Upper lobe of right lung (tissue), 1 donor: ENCODE results near the gene DPYD. TPM values are rescaled to one million over a fixed set of nuclear protein-coding genes. Genes with fewer than 3 reads are reported as not detected.
A peak's percentile ranks its signal among the peaks of the same experiment; 100 is the strongest.

ENCODE experiments used
- ATAC-seq: fragments of 200-7000 bp; cut with Tn5 transposase; one replicate; pipeline ENCODE4 v1.9.1; 2020; ENCODE audit warnings: mild to moderate bottlenecking, moderate library complexity
- DNase-seq: peaks from one replicate; pipeline ENCODE4 v3.0.0-alpha.2; 2020
- H3K27ac ChIP-seq: fragments of 200-600 bp; one replicate; pipeline ENCODE4 v1.8.0; 2022
- H3K27me3 ChIP-seq: fragments of 200-600 bp; one replicate; pipeline ENCODE4 v1.8.0; 2022; ENCODE audit warnings: mild to moderate bottlenecking
- H3K36me3 ChIP-seq: fragments of 200-600 bp; one replicate; pipeline ENCODE4 v1.8.0; 2022
- H3K4me1 ChIP-seq: fragments of 200-600 bp; one replicate; pipeline ENCODE4 v1.8.0; 2022
- H3K4me3 ChIP-seq: fragments of 200-600 bp; one replicate; pipeline ENCODE4 v1.8.0; 2022; ENCODE audit warnings: mild to moderate bottlenecking
- H3K9me3 ChIP-seq: fragments of 200-600 bp; one replicate; pipeline ENCODE4 v1.8.0; 2022
- CTCF ChIP-seq: fragments of 200-600 bp; IDR thresholded peaks from one replicate; pipeline ENCODE4 v1.8.0; 2022; ENCODE audit warnings: antibody characterized with exemption
- intact Hi-C: fragments of 100-400 bp; cut with DNase I; formaldehyde crosslinking; loops from one replicate; pipeline ENCODE4 v1.11.0; 2022
- total RNA-seq: library from RNA; stranded (reverse); fragmentation: NEBNext Ultra II Directional; extraction: Animal tissue kit (Norgen Biotek cat#: 25700); gene quantifications from one replicate; pipeline ENCODE4 v1.2.1, GENCODE V29; 2021
- donor health status: DM: no; HTN: yes; CAD: no; lungs with severe emphysema.

The DPYD gene
- total RNA-seq, 1 donor from 2014 or later = 82.7 TPM

- DNase-seq (no peak), ATAC-seq (no peak)
- no peak for TF ChIP-seq CTCF
- Histone ChIP-seq H3K4me1 (no peaks in the 10 kb centered on the region), H3K36me3 (peaks cover 12% of the 10 kb centered on the region), H3K4me3 (no peak overlapping the region), H3K27me3 (no peaks in the 10 kb centered on the region), H3K9me3 (no peaks in the 10 kb centered on the region), H3K27ac (no peak overlapping the region)
- intact Hi-C loops = no loop called here
These were observed 723.9 kb downstream of the DPYD start for GRCh38 chr1:97196825-97197516.

DNA sequence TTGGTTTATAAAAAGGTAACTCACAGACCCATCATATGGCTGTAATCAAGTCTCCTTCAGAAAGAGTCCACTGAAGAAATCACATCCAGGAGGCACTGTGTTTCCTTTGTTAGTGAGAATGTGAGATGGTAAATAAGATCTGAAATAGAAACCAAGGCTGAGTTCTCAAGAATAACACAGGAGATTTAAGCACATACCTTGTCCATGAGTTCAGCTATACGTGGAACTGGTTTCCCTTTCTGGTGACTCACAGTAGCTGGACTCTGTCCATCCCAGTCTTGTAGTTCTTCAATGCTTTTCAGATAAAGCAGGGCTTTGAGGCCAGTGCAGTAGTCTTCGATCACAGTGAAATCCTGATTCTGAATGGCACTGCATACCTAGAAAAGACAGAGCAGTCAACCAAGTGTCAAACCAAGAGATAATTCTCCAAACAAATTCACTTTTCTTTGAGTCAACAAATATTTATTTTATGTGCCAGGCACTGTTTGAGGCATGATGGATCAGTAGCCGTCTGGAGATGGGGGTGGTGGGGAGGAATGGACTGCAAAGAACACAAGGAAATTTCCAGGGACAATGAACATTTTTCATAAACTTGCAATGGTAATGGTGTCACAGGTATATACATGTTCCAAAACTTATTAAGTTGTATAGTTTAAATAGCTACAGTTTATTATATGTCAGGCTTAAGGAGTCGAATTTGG lies 727.8 kb downstream of the DPYD start:
- no peaks in the 10 kb centered on the region for H3K4me1 ChIP-seq
- no peaks in the 10 kb centered on the region for H3K27me3 ChIP-seq
- TF ChIP-seq CTCF = no peak
- peaks cover 14% of the 10 kb centered on the region for H3K36me3 ChIP-seq
- intact Hi-C loops = no loop called here
- H3K4me3 ChIP-seq = no peak overlapping the region
- ATAC-seq (peak; percentile 69), DNase-seq (no peak)
- no peak overlapping the region for H3K27ac ChIP-seq
- no peaks in the 10 kb centered on the region for H3K9me3 ChIP-seq

DNA sequence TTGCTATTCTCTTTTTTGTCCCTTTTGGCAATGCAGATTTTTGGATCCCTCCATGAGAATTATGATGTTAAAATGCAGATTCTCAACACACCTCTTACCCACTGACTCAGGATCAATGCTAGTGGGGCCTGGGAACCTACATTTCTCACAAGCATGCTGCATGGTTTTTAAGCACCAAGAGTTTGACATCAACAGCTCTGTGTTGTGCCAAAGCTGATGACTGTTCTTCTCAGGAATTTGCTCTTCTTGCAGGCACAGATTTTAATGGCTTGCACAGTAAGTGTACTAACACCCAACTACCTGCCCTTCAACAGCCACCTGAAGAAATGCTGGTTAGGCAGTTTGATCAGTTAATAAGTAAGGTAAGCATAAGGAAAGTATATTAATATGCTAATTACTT lies 730.5 kb downstream of the DPYD start:
- Histone ChIP-seq H3K27me3 (no peaks in the 10 kb centered on the region), H3K27ac (no peak overlapping the region), H3K4me3 (no peak overlapping the region), H3K4me1 (no peaks in the 10 kb centered on the region), H3K9me3 (no peaks in the 10 kb centered on the region), H3K36me3 (peaks cover 14% of the 10 kb centered on the region)
- no peak for TF ChIP-seq CTCF
- peak; percentile 60 for ATAC-seq
- intact Hi-C loops = no loop called here
- no peak for DNase-seq

GRCh38 chr1:97186381-97186780 lies 734.5 kb downstream of the DPYD start:
- intact Hi-C loops = no loop called here
- ATAC-seq = no peak
- Histone ChIP-seq H3K4me3 (no peak overlapping the region), H3K27me3 (no peaks in the 10 kb centered on the region), H3K27ac (no peak overlapping the region), H3K9me3 (no peaks in the 10 kb centered on the region), H3K36me3 (peaks cover 4% of the 10 kb centered on the region), H3K4me1 (no peaks in the 10 kb centered on the region)
- no peak for TF ChIP-seq CTCF
- no peak for DNase-seq

DNA sequence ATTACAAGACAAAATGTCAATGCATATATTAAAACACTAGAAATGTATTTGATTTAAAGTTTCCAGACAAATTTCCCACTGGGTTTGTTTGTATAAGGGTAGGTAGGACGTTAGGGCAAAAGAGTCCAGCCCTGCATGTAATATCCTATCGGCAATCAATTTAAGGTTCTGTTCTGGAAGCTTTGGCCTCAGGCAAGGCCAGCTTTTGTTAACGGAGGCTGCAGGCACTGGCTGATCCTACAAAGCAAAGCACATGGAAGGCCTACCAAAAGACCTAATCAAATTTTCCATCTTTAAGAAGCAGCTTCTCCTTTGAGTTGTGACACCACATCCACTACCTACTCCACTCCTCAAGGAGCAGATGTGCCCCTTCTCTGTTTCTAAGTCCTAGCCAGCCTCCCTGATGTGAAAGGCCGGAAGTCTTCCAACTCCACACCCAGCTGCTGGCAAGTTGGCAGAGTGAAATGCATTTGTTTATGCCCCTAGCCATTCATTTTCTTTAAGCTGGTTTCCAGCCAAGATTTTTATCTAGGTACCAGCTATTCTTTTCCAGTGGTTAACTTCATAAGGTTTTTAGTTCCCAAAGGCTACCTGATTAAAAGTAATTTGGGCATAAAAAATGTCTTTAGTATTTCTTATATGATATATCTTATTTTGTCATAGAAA lies 746.7 kb downstream of the DPYD start:
- Histone ChIP-seq H3K27me3 (no peaks in the 10 kb centered on the region), H3K36me3 (no peaks in the 10 kb centered on the region), H3K4me1 (no peaks in the 10 kb centered on the region), H3K9me3 (no peaks in the 10 kb centered on the region), H3K4me3 (no peak overlapping the region), H3K27ac (no peak overlapping the region)
- TF ChIP-seq CTCF = no peak
- intact Hi-C loops = no loop called here
- no peak for ATAC-seq
- DNase-seq = no peak
